Thoracic aorta (tissue), 2 donors: Measurements from ENCODE around the gene CST6. TPM values are rescaled to one million over a fixed set of nuclear protein-coding genes. Genes with fewer than 3 reads are reported as not detected.

ENCODE experiments used
- ATAC-seq: fragments of 150-250 bp; one replicate; pipeline ENCODE4 v1.8.0; 2017; ENCODE audit warnings: low read depth; ENCODE audit not compliant: insufficient number of reproducible peaks, low FRiP score
- DNase-seq: peaks from one replicate; pipeline ENCODE4 v3.0.0-alpha.2; 2020; ENCODE audit warnings: low spot score
- H3K27ac ChIP-seq, 2 donors: fragments of 200-600 bp; sonication (generic); 1 replicate in 1 of 2; 2 replicates in 1 of 2; pipeline ENCODE4 v1.5.1; 2016; ENCODE audit warnings: mild to moderate bottlenecking in 2 of 2, moderate library complexity in 2 of 2
- H3K27me3 ChIP-seq: fragments of 200-600 bp; sonication (generic); replicated peaks from 2 replicates; pipeline ENCODE4 v1.6.0; 2016; ENCODE audit warnings: mild to moderate bottlenecking; ENCODE audit not compliant: insufficient read depth
- H3K36me3 ChIP-seq: fragments of 200-600 bp; sonication (generic); one replicate; pipeline ENCODE4 v1.5.1; 2016
- H3K4me1 ChIP-seq, 2 donors: fragments of 200-600 bp; sonication (generic); 1 replicate in 1 of 2; 2 replicates in 1 of 2; pipeline versions ENCODE4 v1.5.1 to v1.6.0; 2016; ENCODE audit warnings: low read depth in 2 of 2, mild to moderate bottlenecking in 1 of 2; ENCODE audit not compliant: control insufficient read depth in 1 of 2
- H3K4me3 ChIP-seq: fragments of 200-600 bp; sonication (generic); 2 replicates; pipeline ENCODE4 v1.5.1; 2016; ENCODE audit warnings: mild to moderate bottlenecking
- H3K9me3 ChIP-seq: fragments of 200-600 bp; sonication (generic); 2 replicates; pipeline ENCODE4 v1.5.1; 2016
- CTCF ChIP-seq: fragments of 200-600 bp; sonication (generic); IDR thresholded peaks from one replicate; pipeline ENCODE4 v1.5.1; 2019; ENCODE audit warnings: antibody characterized with exemption
- total RNA-seq, 2 donors: library from RNA; depleted of rRNA; stranded (reverse); fragments of >200 nt; gene quantifications; one replicate each; pipeline versions ENCODE4 v1.1.0 to v1.2.3, GENCODE V29; 2016

Gene CST6
- total RNA-seq, 2 donors from 2014 or later, result 4.5 to 16.9 TPM

- no peak for ATAC-seq
- H3K27ac ChIP-seq, result no peak overlapping the region
- no peak for DNase-seq
- H3K36me3 ChIP-seq, result no peaks in the 10 kb centered on the region
- no peaks in the 10 kb centered on the region for H3K9me3 ChIP-seq
- peaks cover 0 to 16% of the 10 kb centered on the region in 2 donors for H3K4me1 ChIP-seq
- TF ChIP-seq CTCF, result no peak
- H3K27me3 ChIP-seq, result no peaks in the 10 kb centered on the region
- no peak overlapping the region for H3K4me3 ChIP-seq
These were observed 32.9 kb downstream of the CST6 start for GRCh38 chr11:66044757-66045156.

GRCh38 chr11:66045177-66045639, 33.4 kb downstream of the CST6 start:
- DNase-seq, result no peak
- no peak for ATAC-seq
- Histone ChIP-seq H3K4me3 (no peak overlapping the region), H3K9me3 (no peaks in the 10 kb centered on the region), H3K36me3 (no peaks in the 10 kb centered on the region), H3K27me3 (no peaks in the 10 kb centered on the region), H3K4me1 (peaks cover 0 to 16% of the 10 kb centered on the region in 2 donors), H3K27ac (no peak overlapping the region)
- peak; percentile 91 for TF ChIP-seq CTCF

- no peaks in the 10 kb centered on the region for H3K27me3 ChIP-seq
- peaks cover 5 to 23% of the 10 kb centered on the region in 2 donors for H3K4me1 ChIP-seq
- no peak for TF ChIP-seq CTCF
- DNase-seq (no peak), ATAC-seq (no peak)
- H3K4me3 ChIP-seq, result no peak overlapping the region
- no peaks in the 10 kb centered on the region for H3K9me3 ChIP-seq
- no peak overlapping the region for H3K27ac ChIP-seq
- H3K36me3 ChIP-seq, result no peaks in the 10 kb centered on the region
These were observed 35.1 kb downstream of the CST6 start for GRCh38 chr11:66046901-66047300.

GRCh38 chr11:66047541-66048365, 35.9 kb downstream of the CST6 start:
- Histone ChIP-seq H3K27me3 (no peaks in the 10 kb centered on the region), H3K27ac (no peak overlapping the region), H3K4me1 (peaks cover 5 to 24% of the 10 kb centered on the region in 2 donors), H3K36me3 (no peaks in the 10 kb centered on the region), H3K4me3 (no peak overlapping the region), H3K9me3 (no peaks in the 10 kb centered on the region)
- DNase-seq (no peak), ATAC-seq (no peak)
- no peak for TF ChIP-seq CTCF

- ATAC-seq (no peak), DNase-seq (no peak)
- H3K27me3 ChIP-seq, result no peaks in the 10 kb centered on the region
- H3K36me3 ChIP-seq, result no peaks in the 10 kb centered on the region
- no peak within 1 kb of the TSS for H3K27ac ChIP-seq
- H3K4me3 ChIP-seq, result peak within 1 kb of the TSS; percentile 29
- H3K4me1 ChIP-seq, result peaks cover 14 to 34% of the 10 kb centered on the region in 2 donors
- no peaks in the 10 kb centered on the region for H3K9me3 ChIP-seq
- no peak for TF ChIP-seq CTCF
These were observed 36.9 kb downstream of the CST6 start, which contains the start of gene GAL3ST3 for GRCh38 chr11:66048547-66049323. TSS of gene GAL3ST3 (minus strand) at chr11:66049161. CDS start at chr11:66045415, 3,746 bp downstream.
